ENCODE measurements around the gene MORN1. TPM values are rescaled to one million over a fixed set of nuclear protein-coding genes. Genes with fewer than 3 reads are reported as not detected.

Gene MORN1
- total RNA-seq, 1 donor from 2014 or later: 12.1 TPM

- Mint-ChIP-seq H3K4me1 (ENCODE audit: unreplicated experiment) (peaks cover 4% of the 10 kb centered on the region), H3K27me3 (ENCODE audit: unreplicated experiment) (peaks cover 10% of the 10 kb centered on the region), H3K36me3 (ENCODE audit: low read depth, unreplicated experiment) (no peaks in the 10 kb centered on the region), H3K4me3 (ENCODE audit: unreplicated experiment) (no peak overlapping the region), H3K27ac (ENCODE audit: unreplicated experiment) (no peak overlapping the region), H3K9me3 (ENCODE audit: unreplicated experiment) (no peaks in the 10 kb centered on the region)
- no peak for DNase-seq (ENCODE audit: low spot score)
- TF ChIP-seq CTCF (IDR thresholded peaks at IDR 0.05; ENCODE audit: unreplicated experiment): no peak
Measured at GRCh38 chr1:2417083-2417832, 25.9 kb upstream of the MORN1 start.

GRCh38 chr1:2416403-2416802 is 25.0 kb upstream of the MORN1 start:
- no peak overlapping the region for H3K4me3 Mint-ChIP-seq (ENCODE audit: unreplicated experiment)
- H3K27me3 Mint-ChIP-seq (ENCODE audit: unreplicated experiment): peaks cover 12% of the 10 kb centered on the region
- no peak for TF ChIP-seq CTCF (IDR thresholded peaks at IDR 0.05; ENCODE audit: unreplicated experiment)
- DNase-seq (ENCODE audit: low spot score): no peak
- H3K36me3 Mint-ChIP-seq (ENCODE audit: low read depth, unreplicated experiment): no peaks in the 10 kb centered on the region
- H3K27ac Mint-ChIP-seq (ENCODE audit: unreplicated experiment): no peak overlapping the region
- H3K4me1 Mint-ChIP-seq (ENCODE audit: unreplicated experiment): peaks cover 4% of the 10 kb centered on the region
- no peaks in the 10 kb centered on the region for H3K9me3 Mint-ChIP-seq (ENCODE audit: unreplicated experiment)

GRCh38 chr1:2415801-2416208 is 24.5 kb upstream of the MORN1 start:
- no peak for DNase-seq (ENCODE audit: low spot score)

GRCh38 chr1:2415337-2415736 is 24.0 kb upstream of the MORN1 start:
- Mint-ChIP-seq H3K27me3 (ENCODE audit: unreplicated experiment) (peaks cover 9% of the 10 kb centered on the region), H3K4me3 (ENCODE audit: unreplicated experiment) (no peak overlapping the region), H3K4me1 (ENCODE audit: unreplicated experiment) (peaks cover 4% of the 10 kb centered on the region), H3K9me3 (ENCODE audit: unreplicated experiment) (no peaks in the 10 kb centered on the region), H3K36me3 (ENCODE audit: low read depth, unreplicated experiment) (peaks cover 3% of the 10 kb centered on the region), H3K27ac (ENCODE audit: unreplicated experiment) (no peak overlapping the region)
- TF ChIP-seq CTCF (IDR thresholded peaks at IDR 0.05; ENCODE audit: unreplicated experiment): no peak
- no peak for DNase-seq (ENCODE audit: low spot score)

More at GRCh38 chr1:2415801-2416208, 24.5 kb upstream of the MORN1 start:
- no peak overlapping the region for H3K27ac Mint-ChIP-seq (ENCODE audit: unreplicated experiment)
- peaks cover 11% of the 10 kb centered on the region for H3K27me3 Mint-ChIP-seq (ENCODE audit: unreplicated experiment)
- H3K4me3 Mint-ChIP-seq (ENCODE audit: unreplicated experiment): no peak overlapping the region
- no peaks in the 10 kb centered on the region for H3K9me3 Mint-ChIP-seq (ENCODE audit: unreplicated experiment)
- TF ChIP-seq CTCF (IDR thresholded peaks at IDR 0.05; ENCODE audit: unreplicated experiment): no peak
- peaks cover 4% of the 10 kb centered on the region for H3K4me1 Mint-ChIP-seq (ENCODE audit: unreplicated experiment)
- no peaks in the 10 kb centered on the region for H3K36me3 Mint-ChIP-seq (ENCODE audit: low read depth, unreplicated experiment)

GRCh38 chr1:2414297-2414958 is 23.1 kb upstream of the MORN1 start:
- peak; percentile 84 for TF ChIP-seq CTCF (IDR thresholded peaks at IDR 0.05; ENCODE audit: unreplicated experiment)
- H3K4me1 Mint-ChIP-seq (ENCODE audit: unreplicated experiment): peaks cover 4% of the 10 kb centered on the region
- no peak overlapping the region for H3K27ac Mint-ChIP-seq (ENCODE audit: unreplicated experiment)
- no peaks in the 10 kb centered on the region for H3K9me3 Mint-ChIP-seq (ENCODE audit: unreplicated experiment)
- H3K4me3 Mint-ChIP-seq (ENCODE audit: unreplicated experiment): peak overlapping the region; percentile 79
- DNase-seq (ENCODE audit: low spot score): peak; percentile 76
- H3K36me3 Mint-ChIP-seq (ENCODE audit: low read depth, unreplicated experiment): peaks cover 3% of the 10 kb centered on the region
- peaks cover 11% of the 10 kb centered on the region for H3K27me3 Mint-ChIP-seq (ENCODE audit: unreplicated experiment)

All from endothelial cell (in vitro differentiated cells).